Duodenal mucosa (tissue), 2 donors: ENCODE results near the gene NAMPT.

Experiments used
- H3K27ac ChIP-seq: one replicate; pipeline ENCODE4 v1.7.0; 2013; ENCODE audit warnings: low read depth, low read length
- H3K27me3 ChIP-seq, 2 donors: one replicate each; pipeline ENCODE4 v1.7.0; 2013; ENCODE audit warnings: low read length in 2 of 2, control low read depth in 1 of 2; ENCODE audit not compliant: insufficient read depth in 2 of 2, control insufficient read depth in 1 of 2
- H3K36me3 ChIP-seq, 2 donors: one replicate each; pipeline ENCODE4 v1.7.0; 2013; ENCODE audit warnings: low read length in 2 of 2, control low read depth in 1 of 2; ENCODE audit not compliant: insufficient read depth in 2 of 2, control insufficient read depth in 1 of 2
- H3K4me1 ChIP-seq, 2 donors: one replicate each; pipeline ENCODE4 v1.7.0; 2013; ENCODE audit warnings: low read length in 2 of 2, control low read depth in 1 of 2; ENCODE audit not compliant: insufficient read depth in 2 of 2, control insufficient read depth in 1 of 2
- H3K4me3 ChIP-seq, 2 donors: one replicate each; pipeline ENCODE4 v1.7.0; 2013; ENCODE audit warnings: low read length in 2 of 2, low read depth in 1 of 2
- H3K9ac ChIP-seq, 2 donors: one replicate each; pipeline ENCODE4 v1.7.0; 2013; ENCODE audit warnings: low read length in 2 of 2, low read depth in 1 of 2
- H3K9me3 ChIP-seq, 2 donors: one replicate each; pipeline ENCODE4 v1.7.0; 2013; ENCODE audit warnings: low read length in 2 of 2, control low read depth in 1 of 2; ENCODE audit not compliant: control insufficient read depth in 1 of 2

Gene NAMPT

GRCh38 chr7:106243893-106244292, 40.9 kb downstream of the NAMPT start:
- H3K27ac ChIP-seq = no peak overlapping the region
- H3K9ac ChIP-seq = no peak overlapping the region
- no peaks in the 10 kb centered on the region for H3K27me3 ChIP-seq
- no peak overlapping the region for H3K4me3 ChIP-seq
- peaks cover 13 to 16% of the 10 kb centered on the region in 2 donors for H3K36me3 ChIP-seq
- no peaks in the 10 kb centered on the region for H3K4me1 ChIP-seq
- H3K9me3 ChIP-seq = peaks cover 6 to 10% of the 10 kb centered on the region in 2 donors

- H3K36me3 ChIP-seq = no peaks in the 10 kb centered on the region
- H3K4me1 ChIP-seq = no peaks in the 10 kb centered on the region
- no peak overlapping the region for H3K4me3 ChIP-seq
- no peaks in the 10 kb centered on the region for H3K27me3 ChIP-seq
- H3K9me3 ChIP-seq = no peaks in the 10 kb centered on the region
- no peak overlapping the region for H3K27ac ChIP-seq
- no peak overlapping the region for H3K9ac ChIP-seq
Observed at GRCh38 chr7:106239406-106239805, 45.4 kb downstream of the NAMPT start.

DNA sequence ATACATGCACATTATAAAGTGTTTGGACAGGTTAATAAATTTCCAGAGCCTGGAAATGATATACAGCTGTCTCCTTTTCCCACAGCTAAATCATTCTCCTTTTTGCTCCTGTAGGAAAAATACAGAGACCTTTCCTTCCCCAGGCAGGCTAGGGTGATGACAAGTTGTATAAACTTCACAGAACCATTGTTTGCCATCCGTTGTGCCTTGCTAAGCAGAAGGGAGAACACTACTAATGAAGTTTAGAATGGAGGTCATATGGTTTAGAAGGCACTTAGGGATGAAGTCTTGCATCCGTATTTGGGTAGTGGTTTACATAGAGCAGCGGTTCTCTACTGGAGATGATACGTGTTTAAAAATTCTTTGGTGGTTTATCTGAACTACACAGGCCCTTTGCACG, 46.0 kb downstream of the NAMPT start:
- H3K36me3 ChIP-seq = no peaks in the 10 kb centered on the region
- no peak overlapping the region for H3K4me3 ChIP-seq
- H3K27me3 ChIP-seq = no peaks in the 10 kb centered on the region
- H3K27ac ChIP-seq = no peak overlapping the region
- no peaks in the 10 kb centered on the region for H3K9me3 ChIP-seq
- no peaks in the 10 kb centered on the region for H3K4me1 ChIP-seq
- H3K9ac ChIP-seq = no peak overlapping the region

GRCh38 chr7:106236065-106236464, 48.7 kb downstream of the NAMPT start:
- Histone ChIP-seq H3K36me3 (no peaks in the 10 kb centered on the region), H3K27me3 (no peaks in the 10 kb centered on the region), H3K9me3 (no peaks in the 10 kb centered on the region), H3K4me1 (no peaks in the 10 kb centered on the region), H3K27ac (no peak overlapping the region), H3K9ac (no peak overlapping the region), H3K4me3 (no peak overlapping the region)

GRCh38 chr7:106234425-106234824, 50.4 kb downstream of the NAMPT start:
- Histone ChIP-seq H3K4me1 (no peaks in the 10 kb centered on the region), H3K4me3 (no peak overlapping the region), H3K36me3 (no peaks in the 10 kb centered on the region), H3K27ac (no peak overlapping the region), H3K9me3 (no peaks in the 10 kb centered on the region), H3K9ac (no peak overlapping the region), H3K27me3 (no peaks in the 10 kb centered on the region)

DNA sequence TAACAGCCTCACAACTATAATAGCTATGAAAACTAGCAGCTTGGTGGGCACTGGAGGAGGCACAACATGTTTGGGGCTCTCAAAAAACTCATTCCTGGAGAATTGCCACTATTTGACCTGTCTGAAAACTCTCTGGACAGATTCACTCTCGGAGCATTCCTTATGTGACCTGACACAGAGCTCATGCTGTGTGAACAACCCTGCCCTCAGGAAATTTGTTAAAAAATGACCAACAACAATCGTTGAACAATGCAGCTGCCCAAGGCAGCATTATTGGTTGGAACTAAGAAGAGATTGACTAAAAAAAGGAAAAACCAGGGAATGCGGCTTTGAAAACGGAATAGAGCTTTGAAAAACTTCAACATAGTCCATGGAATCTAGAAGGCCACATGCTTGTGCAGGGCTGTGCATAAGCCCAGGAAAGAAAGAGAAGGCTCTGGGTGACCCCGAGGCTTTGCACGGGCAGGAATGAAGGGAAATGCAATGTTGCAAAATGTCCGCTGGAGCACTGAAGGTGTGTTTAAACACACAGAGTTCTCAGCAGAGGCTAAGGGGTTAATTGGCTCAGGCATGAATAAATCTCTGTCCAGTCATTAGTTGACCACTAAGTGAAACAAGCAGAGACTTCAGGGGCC, 52.8 kb downstream of the NAMPT start:
- Histone ChIP-seq H3K4me1 (no peaks in the 10 kb centered on the region), H3K36me3 (no peaks in the 10 kb centered on the region), H3K9me3 (no peaks in the 10 kb centered on the region), H3K9ac (no peak overlapping the region), H3K4me3 (no peak overlapping the region), H3K27ac (no peak overlapping the region), H3K27me3 (no peaks in the 10 kb centered on the region)

DNA sequence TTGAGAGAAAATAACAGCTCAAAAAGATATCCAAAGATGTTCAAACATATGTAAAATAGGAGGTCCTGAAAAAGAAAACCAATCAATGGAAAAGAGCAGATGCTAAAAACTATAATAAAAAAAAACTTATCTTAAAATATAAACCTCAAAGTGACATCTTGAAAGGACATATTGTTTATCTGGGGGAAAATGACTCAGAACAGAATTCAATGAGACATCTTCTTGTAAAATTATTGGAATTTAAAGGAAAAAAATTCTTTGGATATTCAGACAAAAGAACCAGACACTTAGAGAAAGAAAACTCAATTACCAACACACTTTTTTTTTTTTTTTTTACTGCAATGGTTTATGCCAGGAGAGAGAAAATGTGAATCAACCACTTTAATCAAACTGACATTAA, 58.9 kb downstream of the NAMPT start:
- H3K4me1 ChIP-seq = no peaks in the 10 kb centered on the region
- H3K9ac ChIP-seq = no peak overlapping the region
- no peaks in the 10 kb centered on the region for H3K27me3 ChIP-seq
- no peaks in the 10 kb centered on the region for H3K9me3 ChIP-seq
- no peak overlapping the region for H3K27ac ChIP-seq
- no peaks in the 10 kb centered on the region for H3K36me3 ChIP-seq
- no peak overlapping the region for H3K4me3 ChIP-seq

- no peak overlapping the region for H3K9ac ChIP-seq
- no peak overlapping the region for H3K4me3 ChIP-seq
- no peaks in the 10 kb centered on the region for H3K4me1 ChIP-seq
- H3K27ac ChIP-seq = no peak overlapping the region
- no peaks in the 10 kb centered on the region for H3K9me3 ChIP-seq
- H3K27me3 ChIP-seq = no peaks in the 10 kb centered on the region
- no peaks in the 10 kb centered on the region for H3K36me3 ChIP-seq
Observed at GRCh38 chr7:106224797-106225196, 60.0 kb downstream of the NAMPT start.

GRCh38 chr7:106223156-106223555, 61.6 kb downstream of the NAMPT start:
- Histone ChIP-seq H3K27ac (no peak overlapping the region), H3K9ac (no peak overlapping the region), H3K36me3 (no peaks in the 10 kb centered on the region), H3K4me1 (no peaks in the 10 kb centered on the region), H3K4me3 (no peak overlapping the region), H3K9me3 (no peaks in the 10 kb centered on the region), H3K27me3 (no peaks in the 10 kb centered on the region)

DNA sequence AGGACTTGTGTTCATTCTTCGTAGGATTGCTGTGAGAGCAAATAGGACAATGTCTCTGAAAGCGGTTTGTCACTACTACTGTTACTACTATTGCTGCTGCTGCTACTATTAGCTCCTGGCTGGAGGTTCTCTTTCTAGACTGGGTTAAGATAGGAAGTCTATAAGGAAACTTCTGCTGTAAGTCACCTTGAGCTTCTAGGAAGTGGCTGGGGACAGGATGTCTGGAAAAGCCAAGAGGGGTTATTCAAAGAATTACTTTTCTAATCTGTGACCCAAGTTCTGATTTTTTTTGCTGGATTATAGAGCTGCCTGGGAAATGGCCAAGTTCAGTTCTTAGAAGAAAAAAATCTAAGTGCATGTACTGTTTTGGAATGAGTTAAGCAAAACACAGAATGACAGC, 62.2 kb downstream of the NAMPT start:
- H3K9me3 ChIP-seq = no peaks in the 10 kb centered on the region
- no peak overlapping the region for H3K9ac ChIP-seq
- no peak overlapping the region for H3K27ac ChIP-seq
- peaks cover 0 to 1% of the 10 kb centered on the region in 2 donors for H3K4me1 ChIP-seq
- no peaks in the 10 kb centered on the region for H3K36me3 ChIP-seq
- no peak overlapping the region for H3K4me3 ChIP-seq
- no peaks in the 10 kb centered on the region for H3K27me3 ChIP-seq

DNA sequence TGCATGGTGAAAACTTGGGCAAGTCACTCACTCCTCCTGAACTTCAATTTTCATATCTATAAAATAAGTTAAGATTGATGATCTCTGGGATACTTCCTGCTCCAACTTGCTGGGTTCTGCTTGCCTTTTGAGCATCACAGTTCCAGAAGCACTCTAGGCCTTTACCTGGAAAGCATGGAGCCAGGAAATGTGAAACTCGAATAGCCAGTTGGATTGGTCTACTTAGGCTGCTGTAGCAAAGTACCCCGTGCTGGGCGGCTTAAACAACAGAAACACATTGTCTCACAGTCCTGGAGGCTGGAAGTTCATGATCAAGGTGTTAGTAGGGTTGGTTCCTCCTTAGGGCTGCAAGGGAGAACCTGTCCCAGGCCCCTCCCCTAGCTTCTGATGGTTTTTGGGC, 64.5 kb downstream of the NAMPT start:
- no peak overlapping the region for H3K4me3 ChIP-seq
- H3K27ac ChIP-seq = no peak overlapping the region
- H3K9ac ChIP-seq = no peak overlapping the region
- no peaks in the 10 kb centered on the region for H3K9me3 ChIP-seq
- no peaks in the 10 kb centered on the region for H3K36me3 ChIP-seq
- H3K27me3 ChIP-seq = no peaks in the 10 kb centered on the region
- peaks cover 11 to 12% of the 10 kb centered on the region in 2 donors for H3K4me1 ChIP-seq
